OCI-LY7 (cell line): Measurements from ENCODE around the gene ZNF44.

Experiments used
- CTCF ChIP-seq: fragments of 200-600 bp; sonication (generic); conservative IDR thresholded peaks from 2 replicates; pipeline ENCODE4 v1.5.1; 2014; ENCODE audit warnings: mild to moderate bottlenecking, antibody characterized with exemption, low read length, moderate library complexity, mixed read lengths
- EZH2phosphoT487 ChIP-seq: fragments of 200-600 bp; sonication (generic); IDR thresholded peaks from 2 replicates; pipeline ENCODE4 v1.6.1; 2018; ENCODE audit warnings: low read depth, borderline replicate concordance, mild to moderate bottlenecking, mixed run types, antibody characterized with exemption, low read length, moderate library complexity, mixed read lengths

- TF ChIP-seq CTCF, result no peak
- no peak for TF ChIP-seq EZH2phosphoT487
Observed at GRCh38 chr19:12272386-12272785, 22.3 kb downstream of the ZNF44 start.
